Measurements from ENCODE around the gene CAB39. TPM values are rescaled to one million over a fixed set of nuclear protein-coding genes. Genes with fewer than 3 reads are reported as not detected.

The CAB39 gene
- total RNA-seq, 4 donors from 2014 or later, result 73.6 to 105 (median 83.9) TPM

DNA sequence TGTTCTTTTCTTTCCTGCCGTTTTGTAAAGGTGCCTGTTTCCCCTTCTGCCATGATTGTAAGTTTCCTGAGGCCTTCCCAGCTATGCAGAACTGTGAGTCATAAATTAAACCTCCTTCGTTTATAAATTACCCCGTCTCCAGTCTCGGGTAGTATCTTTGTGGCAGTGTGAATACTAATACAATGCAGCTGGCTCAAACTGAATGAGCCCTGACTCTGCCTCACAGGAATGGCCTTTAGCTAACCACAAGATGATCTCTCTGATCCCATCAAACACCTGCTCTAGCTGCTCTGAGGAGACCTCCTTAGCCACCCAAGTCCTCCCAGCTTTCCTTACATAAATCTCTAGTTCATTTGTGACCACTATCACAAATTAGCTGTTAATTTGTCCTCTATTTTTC lies 41.5 kb upstream of the CAB39 start:
- no peak overlapping the region for H3K4me3 ChIP-seq

DNA sequence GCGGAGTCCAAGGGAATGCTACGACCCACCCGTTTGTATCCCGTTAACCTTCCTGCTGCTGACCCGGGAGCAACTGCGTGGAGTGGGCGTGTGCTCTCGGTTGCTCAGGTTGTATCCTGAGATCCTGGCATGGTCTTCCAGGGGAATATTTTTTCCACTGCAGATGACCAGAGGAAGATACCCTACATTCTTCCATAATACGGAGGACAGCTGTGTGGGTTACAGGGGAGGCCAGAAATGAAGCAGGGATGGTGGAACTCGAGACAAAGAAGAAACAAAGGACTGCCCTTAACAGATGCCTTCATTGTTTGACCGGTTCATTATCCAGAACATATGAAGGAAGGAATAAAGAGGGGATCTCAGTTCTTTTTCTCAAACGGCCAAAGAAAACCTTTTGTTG lies 39.8 kb upstream of the CAB39 start:
- Histone ChIP-seq H3K4me1 (peaks cover 0 to 12% (median 2%) of the 10 kb centered on the region in 4 donors), H3K27ac (replicated peaks in 1 of 4) (no peak overlapping the region), H3K27me3 (no peaks in the 10 kb centered on the region), H3K4me3 (no peak overlapping the region), H3K36me3 (no peaks in the 10 kb centered on the region), H3K9me3 (peaks cover 0 to 3% (median 3%) of the 10 kb centered on the region in 4 donors)
- intact Hi-C loops (cut with DNase I), result no loop called here
- TF ChIP-seq, protein P1, sequence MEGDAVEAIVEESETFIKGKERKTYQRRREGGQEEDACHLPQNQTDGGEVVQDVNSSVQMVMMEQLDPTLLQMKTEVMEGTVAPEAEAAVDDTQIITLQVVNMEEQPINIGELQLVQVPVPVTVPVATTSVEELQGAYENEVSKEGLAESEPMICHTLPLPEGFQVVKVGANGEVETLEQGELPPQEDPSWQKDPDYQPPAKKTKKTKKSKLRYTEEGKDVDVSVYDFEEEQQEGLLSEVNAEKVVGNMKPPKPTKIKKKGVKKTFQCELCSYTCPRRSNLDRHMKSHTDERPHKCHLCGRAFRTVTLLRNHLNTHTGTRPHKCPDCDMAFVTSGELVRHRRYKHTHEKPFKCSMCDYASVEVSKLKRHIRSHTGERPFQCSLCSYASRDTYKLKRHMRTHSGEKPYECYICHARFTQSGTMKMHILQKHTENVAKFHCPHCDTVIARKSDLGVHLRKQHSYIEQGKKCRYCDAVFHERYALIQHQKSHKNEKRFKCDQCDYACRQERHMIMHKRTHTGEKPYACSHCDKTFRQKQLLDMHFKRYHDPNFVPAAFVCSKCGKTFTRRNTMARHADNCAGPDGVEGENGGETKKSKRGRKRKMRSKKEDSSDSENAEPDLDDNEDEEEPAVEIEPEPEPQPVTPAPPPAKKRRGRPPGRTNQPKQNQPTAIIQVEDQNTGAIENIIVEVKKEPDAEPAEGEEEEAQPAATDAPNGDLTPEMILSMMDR (IDR thresholded peaks at IDR 0.05), result no peak
- TF ChIP-seq POLR2A (IDR thresholded peaks at IDR 0.05; ENCODE audit: low read depth), result no peak
- TF ChIP-seq POLR2AphosphoS5 (IDR thresholded peaks at IDR 0.05), result no peak
- no peak for TF ChIP-seq EP300 (IDR thresholded peaks at IDR 0.05)
- no peak for DNase-seq (ENCODE audit: extremely low spot score)
- 90% methylated on average over 12 of the region's 12 CpGs for WGBS

More for the DNA sequence above, 41.5 kb upstream of the CAB39 start:
- Histone ChIP-seq H3K27me3 (no peaks in the 10 kb centered on the region), H3K36me3 (no peaks in the 10 kb centered on the region), H3K27ac (replicated peaks in 1 of 4) (no peak overlapping the region), H3K9me3 (no peaks in the 10 kb centered on the region), H3K4me1 (peaks cover 0 to 14% (median 7%) of the 10 kb centered on the region in 4 donors)
- 35% methylated on average over 4 of the region's 4 CpGs for WGBS
- TF ChIP-seq EP300 (IDR thresholded peaks at IDR 0.05) (no peak), POLR2A (IDR thresholded peaks at IDR 0.05; ENCODE audit: low read depth) (no peak), POLR2AphosphoS5 (IDR thresholded peaks at IDR 0.05) (no peak)
- TF ChIP-seq, protein P1 (IDR thresholded peaks at IDR 0.05), result no peak
- intact Hi-C loops (cut with DNase I), result no loop called here
- DNase-seq (ENCODE audit: extremely low spot score), result no peak

DNA sequence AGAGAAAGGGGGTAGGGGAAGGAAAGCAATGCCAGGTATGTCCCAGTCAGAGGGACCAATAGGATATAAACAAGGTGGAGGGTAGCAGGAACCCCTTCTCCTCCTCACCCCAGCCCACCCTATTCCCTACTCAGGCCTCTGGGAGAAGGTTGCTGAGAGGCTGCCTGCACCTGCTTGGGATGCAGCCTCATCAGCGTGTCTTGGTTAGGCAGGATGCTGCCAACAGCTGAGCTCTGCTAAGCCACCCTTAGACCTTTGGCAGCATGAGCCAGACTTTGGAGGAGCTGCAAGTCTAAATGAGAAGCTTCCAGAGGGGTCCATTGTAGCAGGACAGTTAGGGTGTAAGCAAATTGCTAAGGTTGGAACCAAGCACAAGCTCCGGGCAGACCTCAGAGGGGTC lies 38.2 kb upstream of the CAB39 start:
- intact Hi-C loops (cut with DNase I), result no loop called here
- Histone ChIP-seq H3K9me3 (peaks cover 0 to 14% (median 9%) of the 10 kb centered on the region in 4 donors), H3K4me3 (no peak overlapping the region), H3K36me3 (no peaks in the 10 kb centered on the region), H3K4me1 (peaks cover 0 to under 1% (median 0%) of the 10 kb centered on the region in 4 donors), H3K27ac (replicated peaks in 1 of 4) (no peak overlapping the region), H3K27me3 (no peaks in the 10 kb centered on the region)
- no peak for DNase-seq (ENCODE audit: extremely low spot score)
- no peak for TF ChIP-seq POLR2AphosphoS5 (IDR thresholded peaks at IDR 0.05)
- TF ChIP-seq POLR2A (IDR thresholded peaks at IDR 0.05; ENCODE audit: low read depth), result no peak
- TF ChIP-seq, protein P1 (IDR thresholded peaks at IDR 0.05), result no peak
- TF ChIP-seq EP300 (IDR thresholded peaks at IDR 0.05), result no peak
- whole genome bisulfite sequencing, result 90% methylated on average over 1 of the region's 2 CpGs

DNA sequence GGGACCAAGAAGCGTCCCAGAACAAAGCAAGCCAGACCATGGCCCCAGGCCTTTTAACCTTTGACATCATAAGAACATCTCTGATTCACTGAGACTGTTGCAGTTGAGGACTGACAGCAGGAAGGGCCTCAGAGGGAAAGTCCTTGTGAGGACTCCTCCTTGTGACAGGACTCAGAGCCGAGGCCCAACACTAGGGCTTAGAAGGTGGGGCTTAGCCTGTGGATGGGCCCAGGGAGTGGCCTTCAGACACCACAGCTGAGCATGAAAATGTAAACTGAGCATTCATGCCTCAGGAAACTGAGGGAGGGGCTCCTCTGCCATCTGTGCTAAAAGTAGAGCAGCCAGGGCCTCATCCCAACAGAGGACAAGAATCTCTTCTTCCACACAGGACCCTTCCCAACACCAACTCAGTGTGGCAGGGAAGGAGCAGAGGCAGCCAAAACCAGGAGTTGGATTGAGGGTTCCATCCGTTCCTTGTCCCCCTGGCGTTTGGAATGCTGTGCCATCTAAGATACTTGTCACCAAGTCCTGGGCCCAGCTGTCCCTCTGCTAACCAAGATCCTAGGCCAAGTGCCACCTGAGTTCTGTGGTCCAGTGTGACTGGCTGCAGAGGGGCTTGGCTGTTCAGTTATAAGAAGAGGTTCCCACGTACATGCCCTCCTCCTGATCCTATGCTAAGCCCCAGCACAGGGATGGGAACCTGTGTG lies 37.5 kb upstream of the CAB39 start:
- no peak overlapping the region for H3K4me3 ChIP-seq
- DNase-seq (ENCODE audit: extremely low spot score), result no peak
- H3K4me1 ChIP-seq, result no peaks in the 10 kb centered on the region
- intact Hi-C loops (cut with DNase I), result no loop called here
- H3K9me3 ChIP-seq, result peaks cover 0 to 14% (median 9%) of the 10 kb centered on the region in 4 donors
- 87% methylated on average over 5 of the region's 5 CpGs for WGBS
- TF ChIP-seq EP300 (IDR thresholded peaks at IDR 0.05), result no peak
- TF ChIP-seq POLR2A (IDR thresholded peaks at IDR 0.05; ENCODE audit: low read depth), result no peak
- no peak for TF ChIP-seq POLR2AphosphoS5 (IDR thresholded peaks at IDR 0.05)
- TF ChIP-seq, protein P1 (IDR thresholded peaks at IDR 0.05), result no peak
- H3K27ac ChIP-seq (replicated peaks in 1 of 4), result no peak overlapping the region
- H3K36me3 ChIP-seq, result no peaks in the 10 kb centered on the region
- H3K27me3 ChIP-seq, result no peaks in the 10 kb centered on the region
